CD14-positive monocyte (primary cell): ENCODE results near the gene DPY19L1. TPM values are rescaled to one million over a fixed set of nuclear protein-coding genes. Genes with fewer than 3 reads are reported as not detected.

ENCODE experiments used
- DNase-seq, 3 donors: peaks; one replicate each; pipeline ENCODE4 v3.0.0-alpha.2; 2011 to 2022
- H2AFZ ChIP-seq: 2 replicates; pipeline ENCODE4 v1.6.0; 2012; ENCODE audit warnings: mild to moderate bottlenecking, low read depth, low read length, inconsistent platforms; ENCODE audit not compliant: insufficient read depth, poor library complexity, severe bottlenecking
- H3K27ac ChIP-seq, 2 donors: 1 replicate in 1 of 2; 2 replicates in 1 of 2; pipeline ENCODE4 v1.5.1; 2012 to 2013; ENCODE audit warnings: low read length in 2 of 2, control low read depth in 1 of 2, inconsistent platforms in 1 of 2, low read depth in 1 of 2, mild to moderate bottlenecking in 1 of 2
- H3K27me3 ChIP-seq, 2 donors: one replicate each; pipeline versions ENCODE4 v1.6.0 to v1.6.1; 2011 to 2013; ENCODE audit warnings: low read length in 2 of 2; ENCODE audit not compliant: control insufficient read depth in 2 of 2, insufficient read depth in 2 of 2
- H3K36me3 ChIP-seq, 2 donors: replicated peaks in 1 of 2; 1 replicate in 1 of 2; 2 replicates in 1 of 2; pipeline versions ENCODE4 v1.5.1 to v1.6.1; 2012 to 2013; ENCODE audit warnings: low read length in 2 of 2, control low read depth in 1 of 2, inconsistent platforms in 1 of 2, mild to moderate bottlenecking in 1 of 2; ENCODE audit not compliant: insufficient read depth in 2 of 2, control insufficient read depth in 1 of 2
- H3K4me1 ChIP-seq, 2 donors: 1 replicate in 1 of 2; 2 replicates in 1 of 2; pipeline versions ENCODE4 v1.5.1 to v1.6.1; 2012 to 2013; ENCODE audit warnings: low read length in 2 of 2, control low read depth in 1 of 2, inconsistent platforms in 1 of 2, mild to moderate bottlenecking in 1 of 2, moderate library complexity in 1 of 2; ENCODE audit not compliant: insufficient read depth in 2 of 2, control insufficient read depth in 1 of 2
- H3K4me2 ChIP-seq: replicated peaks from 2 replicates; pipeline ENCODE3; 2012; ENCODE audit warnings: low read length, moderate library complexity, mild to moderate bottlenecking; ENCODE audit not compliant: poor library complexity, severe bottlenecking; ENCODE audit errors: extremely low read depth
- H3K4me3 ChIP-seq, 3 experiments: fragments of 200-600 bp in 1 of 3; sonication (generic) in 1 of 3; replicated peaks in 1 of 3; 1 replicate in 2 of 3; 2 replicates in 1 of 3; pipeline ENCODE4 v1.5.1; 2011 to 2013; ENCODE audit warnings: low read length in 3 of 3, mild to moderate bottlenecking in 3 of 3, control low read depth in 2 of 3, low read depth in 2 of 3, inconsistent platforms in 1 of 3, moderate library complexity in 1 of 3
- H3K79me2 ChIP-seq: 2 replicates; pipeline ENCODE4 v1.6.0; 2012; ENCODE audit warnings: mild to moderate bottlenecking, control low read depth, inconsistent platforms, low read length, moderate library complexity; ENCODE audit not compliant: insufficient read depth
- H3K9ac ChIP-seq: 2 replicates; pipeline ENCODE4 v1.6.0; 2017; ENCODE audit warnings: low read length, mild to moderate bottlenecking; ENCODE audit not compliant: insufficient read depth, poor library complexity, severe bottlenecking
- H3K9me3 ChIP-seq, 2 donors: replicated peaks in 1 of 2; 1 replicate in 1 of 2; 2 replicates in 1 of 2; pipeline versions ENCODE4 v1.5.1 to v1.6.1; 2012 to 2013; ENCODE audit warnings: low read length in 2 of 2, control low read depth in 1 of 2; ENCODE audit not compliant: control insufficient read depth in 1 of 2, insufficient read depth in 1 of 2
- H4K20me1 ChIP-seq: 2 replicates; pipeline ENCODE4 v1.6.0; 2012; ENCODE audit warnings: mild to moderate bottlenecking, low read length, control low read depth, moderate library complexity; ENCODE audit not compliant: insufficient read depth
- H3K27ac Mint-ChIP-seq, 7 donors: one replicate each; pipeline ENCODE4 v1.8.0; 2020; ENCODE audit warnings: mild to moderate bottlenecking in 7 of 7, mixed read lengths in 7 of 7, moderate library complexity in 6 of 7, inconsistent platforms in 2 of 7
- H3K27me3 Mint-ChIP-seq, 3 donors: one replicate each; pipeline ENCODE4 v1.8.0; 2021 to 2022; ENCODE audit warnings: low read depth in 3 of 3, mild to moderate bottlenecking in 3 of 3, mixed read lengths in 3 of 3, moderate library complexity in 3 of 3, inconsistent platforms in 1 of 3
- H3K36me3 Mint-ChIP-seq, 2 donors: one replicate each; pipeline ENCODE4 v1.8.0; 2020; ENCODE audit warnings: mixed read lengths in 2 of 2, inconsistent platforms in 1 of 2, mild to moderate bottlenecking in 1 of 2
- H3K4me1 Mint-ChIP-seq: one replicate; pipeline ENCODE4 v1.8.0; 2020; ENCODE audit warnings: mild to moderate bottlenecking, mixed read lengths
- H3K4me3 Mint-ChIP-seq, 2 donors: one replicate each; pipeline ENCODE4 v1.8.0; 2020; ENCODE audit warnings: mild to moderate bottlenecking in 2 of 2, mixed read lengths in 2 of 2, moderate library complexity in 1 of 2
- H3K9me3 Mint-ChIP-seq, 7 donors: one replicate each; pipeline ENCODE4 v1.8.0; 2020 to 2022; ENCODE audit warnings: mixed read lengths in 7 of 7, mild to moderate bottlenecking in 6 of 7, moderate library complexity in 6 of 7, inconsistent platforms in 2 of 7
- WGBS: methylation state at CpG from one replicate; pipeline ENCODE4 v1.1.5; 2013; ENCODE audit warnings: missing lambda C conversion rate; ENCODE audit not compliant: insufficient coverage; 5-methylcytosine and 5-hydroxymethylcytosine counted together
- intact Hi-C, 2 donors: fragments of 100-400 bp; cut with micrococcal nuclease; formaldehyde crosslinking; loops; one replicate each; pipeline versions ENCODE4 v1.15.0 to v1.15.1; 2023
- polyA plus RNA-seq, 3 donors: library from polyadenylated mRNA; depleted of rRNA in 1 of 3; unstranded in 2 of 3; stranded (reverse) in 1 of 3; fragments of 300-500 nt in 2 of 3; fragments of >200 nt in 1 of 3; fragmentation: Illumina TruSeq in 2 of 3; gene quantifications; 1 replicate in 2 of 3; 2 replicates in 1 of 3; pipeline ENCODE4 v1.2.3, GENCODE V29; 2012 to 2021
- TF ChIP-seq, protein P1 (sequence below): fragments of 200-600 bp; IDR thresholded peaks from one replicate; pipeline ENCODE4 v1.8.0; 2022; ENCODE audit warnings: antibody characterized with exemption, mild to moderate bottlenecking

DPY19L1 gene
- polyA plus RNA-seq, 3 donors = 0.81 to 5.2 (median 3.9) TPM

DNA sequence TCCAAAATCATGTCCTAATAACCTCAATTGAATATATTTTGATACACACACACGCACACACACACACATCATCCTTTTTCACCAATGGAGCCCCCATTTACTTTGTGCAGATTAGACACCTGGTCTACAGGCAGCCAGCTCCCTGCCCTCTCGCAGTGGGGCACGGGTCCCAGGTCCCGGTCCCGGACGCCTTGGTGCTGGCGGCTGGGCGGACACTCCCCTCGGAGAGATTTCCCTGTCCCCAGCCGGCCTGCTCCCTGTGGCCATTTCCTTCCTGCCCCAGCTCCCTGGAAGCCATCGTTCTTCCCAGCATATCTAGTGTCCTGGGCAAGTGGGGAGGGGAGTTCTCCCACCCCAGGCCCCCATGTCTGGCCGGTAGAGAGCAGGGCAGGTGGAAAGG is 14.6 kb downstream of the DPY19L1 start:
- no peak overlapping the region for H3K4me3 Mint-ChIP-seq
- Histone ChIP-seq H3K79me2 (peaks cover 8% of the 10 kb centered on the region), H3K27me3 (no peaks in the 10 kb centered on the region), H3K4me1 (peaks cover 0 to 7% of the 10 kb centered on the region in 2 donors), H2AFZ (no peak overlapping the region), H3K4me3 (no peak overlapping the region), H3K9ac (no peak overlapping the region), H3K9me3 (no peaks in the 10 kb centered on the region), H3K27ac (no peak overlapping the region), H4K20me1 (peaks cover 23% of the 10 kb centered on the region), H3K4me2 (no peak overlapping the region), H3K36me3 (no peaks in the 10 kb centered on the region)
- 98% methylated on average over 8 of the region's 12 CpGs for WGBS
- peaks cover 0 to under 1% of the 10 kb centered on the region in 2 donors for H3K36me3 Mint-ChIP-seq
- TF ChIP-seq, protein P1, sequence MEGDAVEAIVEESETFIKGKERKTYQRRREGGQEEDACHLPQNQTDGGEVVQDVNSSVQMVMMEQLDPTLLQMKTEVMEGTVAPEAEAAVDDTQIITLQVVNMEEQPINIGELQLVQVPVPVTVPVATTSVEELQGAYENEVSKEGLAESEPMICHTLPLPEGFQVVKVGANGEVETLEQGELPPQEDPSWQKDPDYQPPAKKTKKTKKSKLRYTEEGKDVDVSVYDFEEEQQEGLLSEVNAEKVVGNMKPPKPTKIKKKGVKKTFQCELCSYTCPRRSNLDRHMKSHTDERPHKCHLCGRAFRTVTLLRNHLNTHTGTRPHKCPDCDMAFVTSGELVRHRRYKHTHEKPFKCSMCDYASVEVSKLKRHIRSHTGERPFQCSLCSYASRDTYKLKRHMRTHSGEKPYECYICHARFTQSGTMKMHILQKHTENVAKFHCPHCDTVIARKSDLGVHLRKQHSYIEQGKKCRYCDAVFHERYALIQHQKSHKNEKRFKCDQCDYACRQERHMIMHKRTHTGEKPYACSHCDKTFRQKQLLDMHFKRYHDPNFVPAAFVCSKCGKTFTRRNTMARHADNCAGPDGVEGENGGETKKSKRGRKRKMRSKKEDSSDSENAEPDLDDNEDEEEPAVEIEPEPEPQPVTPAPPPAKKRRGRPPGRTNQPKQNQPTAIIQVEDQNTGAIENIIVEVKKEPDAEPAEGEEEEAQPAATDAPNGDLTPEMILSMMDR = no peak
- peaks cover 13% of the 10 kb centered on the region for H3K4me1 Mint-ChIP-seq
- peaks cover 0 to 2% (median 0%) of the 10 kb centered on the region in 7 donors for H3K9me3 Mint-ChIP-seq
- intact Hi-C loops = no loop called here
- H3K27me3 Mint-ChIP-seq = no peaks in the 10 kb centered on the region
- no peak for DNase-seq
- H3K27ac Mint-ChIP-seq = no peak overlapping the region

DNA sequence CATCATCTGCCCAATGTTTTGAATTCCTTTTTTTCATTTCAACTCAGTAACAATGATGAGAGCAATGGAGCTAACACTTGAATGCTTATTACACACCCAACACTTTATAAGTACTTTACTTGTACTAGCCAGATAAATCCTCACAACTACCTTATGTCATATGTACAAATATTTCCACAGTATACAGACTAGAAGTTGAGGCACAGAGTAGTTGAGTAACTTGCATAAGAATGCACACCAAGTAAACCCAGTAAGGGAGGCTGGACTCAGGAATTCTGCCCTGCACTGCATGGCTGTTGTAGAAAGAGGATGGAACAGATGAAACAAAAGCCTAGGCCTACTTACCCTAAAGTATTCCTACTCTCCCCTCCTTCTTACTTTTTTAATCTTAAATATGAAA is 15.8 kb downstream of the DPY19L1 start:
- H3K4me3 ChIP-seq = no peak overlapping the region
- H3K4me1 Mint-ChIP-seq = peaks cover 13% of the 10 kb centered on the region
- H3K36me3 ChIP-seq = peaks cover 0 to 4% of the 10 kb centered on the region in 2 donors
- H4K20me1 ChIP-seq = peaks cover 22% of the 10 kb centered on the region
- H3K9me3 Mint-ChIP-seq = peaks cover 0 to 2% (median 0%) of the 10 kb centered on the region in 7 donors
- intact Hi-C loops = no loop called here
- H3K27me3 Mint-ChIP-seq = no peaks in the 10 kb centered on the region
- DNase-seq = no peak
- H3K36me3 Mint-ChIP-seq = peaks cover 4 to 6% of the 10 kb centered on the region in 2 donors
- H3K79me2 ChIP-seq = peaks cover 8% of the 10 kb centered on the region
- no peak overlapping the region for H3K4me2 ChIP-seq
- no peak overlapping the region for H3K4me3 Mint-ChIP-seq
- no peak overlapping the region for H2AFZ ChIP-seq
- no peaks in the 10 kb centered on the region for H3K27me3 ChIP-seq
- no peak overlapping the region for H3K9ac ChIP-seq
- H3K27ac Mint-ChIP-seq = no peak overlapping the region
- no peaks in the 10 kb centered on the region for H3K9me3 ChIP-seq
- no peak overlapping the region for H3K27ac ChIP-seq
- peaks cover 0 to 7% of the 10 kb centered on the region in 2 donors for H3K4me1 ChIP-seq
- TF ChIP-seq, protein P1 = no peak
